GM12801 (cell line): ENCODE results near the gene GMIP.

Experiments used
- CTCF ChIP-seq: IDR thresholded peaks from one replicate; pipeline ENCODE4 v1.5.1; 2011; ENCODE audit warnings: control low read depth; ENCODE audit not compliant: insufficient read length; ENCODE audit errors: extremely low read depth

The GMIP gene

GRCh38 chr19:19635313-19635702 lies 8.1 kb downstream of the GMIP start:
- TF ChIP-seq CTCF: no peak

- no peak for TF ChIP-seq CTCF
These were observed 8.7 kb downstream of the GMIP start for GRCh38 chr19:19634516-19635312.

GRCh38 chr19:19633711-19634515 lies 9.5 kb downstream of the GMIP start:
- TF ChIP-seq CTCF: no peak

- TF ChIP-seq CTCF: no peak
These were observed 10.8 kb downstream of the GMIP start for GRCh38 chr19:19632661-19633060.

GRCh38 chr19:19631346-19631745 lies 12.1 kb downstream of the GMIP start:
- TF ChIP-seq CTCF: no peak

- TF ChIP-seq CTCF: no peak
These were observed 13.0 kb downstream of the GMIP start for GRCh38 chr19:19630426-19630825.

GRCh38 chr19:19630062-19630414 lies 13.4 kb downstream of the GMIP start:
- no peak for TF ChIP-seq CTCF
